HG03378 (cell line): ENCODE results near the gene ATP4B.

Experiments used
- ATAC-seq: cut with Tn5 transposase; IDR thresholded peaks from one replicate; pipeline ENCODE4 v1.9.1; 2021; ENCODE audit warnings: mild to moderate bottlenecking, moderate library complexity; ENCODE audit not compliant: unreplicated experiment

ATP4B gene

DNA sequence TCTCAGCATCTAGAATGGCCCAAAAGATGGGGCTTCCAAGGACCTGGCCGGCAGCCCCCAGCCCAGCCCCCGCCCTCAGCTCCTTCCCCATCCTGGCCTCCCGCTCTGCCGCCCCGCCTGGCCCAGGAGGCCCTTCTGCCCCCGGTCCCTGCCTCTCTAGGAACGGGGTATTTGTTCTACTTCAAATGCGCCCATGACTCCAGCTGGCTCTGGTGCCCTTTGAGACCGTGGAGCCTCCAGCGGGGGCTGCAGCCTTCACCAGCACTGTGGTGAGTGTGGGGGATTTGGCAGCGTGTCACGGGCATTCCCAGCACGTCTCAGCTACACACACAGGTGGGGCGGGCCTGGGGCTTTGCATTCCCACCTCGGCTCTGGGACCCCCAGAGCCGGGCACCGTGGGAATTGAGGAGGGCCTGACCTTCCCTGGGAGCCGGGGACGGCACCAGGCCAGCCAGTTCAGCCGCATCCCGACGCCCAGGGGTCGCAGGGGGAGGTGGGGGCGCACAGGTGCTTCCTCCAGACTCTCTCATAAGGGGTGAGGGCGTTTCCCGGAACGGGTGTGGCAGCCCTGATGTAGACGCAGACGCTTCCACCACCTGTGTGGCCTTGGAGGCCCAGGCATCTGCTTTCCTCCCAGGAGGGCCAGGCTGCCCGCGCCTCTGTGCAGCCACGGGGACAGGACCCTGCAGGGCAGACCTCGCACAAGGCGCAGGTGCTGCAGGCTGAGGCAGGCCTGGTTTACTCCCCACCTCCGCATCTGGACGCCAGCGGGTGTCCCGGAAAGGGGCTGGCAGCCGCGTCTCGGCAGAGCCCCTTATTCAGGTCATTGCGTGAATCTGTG, 947 bp downstream of the ATP4B start:
- ATAC-seq, result no peak

DNA sequence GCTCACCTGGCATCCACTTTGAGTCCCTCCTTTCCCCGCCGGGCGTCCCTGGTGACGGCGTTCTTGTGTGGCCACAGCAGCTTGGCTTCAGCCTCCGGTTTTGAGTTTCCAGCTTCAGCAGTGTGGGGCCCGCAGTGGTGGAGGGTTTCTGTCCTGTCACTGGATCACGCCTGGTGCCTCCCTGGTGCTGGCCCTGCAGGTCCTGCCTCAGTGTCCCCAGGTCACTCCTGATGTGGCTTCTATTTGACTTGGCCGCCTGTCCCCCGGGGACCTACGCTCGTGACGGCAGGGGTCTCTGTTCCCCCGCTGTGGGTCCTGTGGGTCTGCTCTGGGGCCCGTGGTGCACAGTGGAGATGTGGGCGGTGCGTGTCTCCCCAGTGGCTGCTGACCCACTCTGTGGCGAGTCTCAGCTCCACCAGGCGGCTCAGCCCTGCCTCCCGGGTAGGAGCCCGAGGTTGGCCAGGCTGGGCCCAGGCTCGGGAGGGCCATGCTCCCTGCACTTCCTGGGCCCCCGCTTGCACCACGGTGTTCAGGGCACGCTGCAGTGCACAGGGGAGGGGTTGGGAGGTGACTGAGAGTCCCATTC, 1.9 kb downstream of the ATP4B start:
- no peak for ATAC-seq

DNA sequence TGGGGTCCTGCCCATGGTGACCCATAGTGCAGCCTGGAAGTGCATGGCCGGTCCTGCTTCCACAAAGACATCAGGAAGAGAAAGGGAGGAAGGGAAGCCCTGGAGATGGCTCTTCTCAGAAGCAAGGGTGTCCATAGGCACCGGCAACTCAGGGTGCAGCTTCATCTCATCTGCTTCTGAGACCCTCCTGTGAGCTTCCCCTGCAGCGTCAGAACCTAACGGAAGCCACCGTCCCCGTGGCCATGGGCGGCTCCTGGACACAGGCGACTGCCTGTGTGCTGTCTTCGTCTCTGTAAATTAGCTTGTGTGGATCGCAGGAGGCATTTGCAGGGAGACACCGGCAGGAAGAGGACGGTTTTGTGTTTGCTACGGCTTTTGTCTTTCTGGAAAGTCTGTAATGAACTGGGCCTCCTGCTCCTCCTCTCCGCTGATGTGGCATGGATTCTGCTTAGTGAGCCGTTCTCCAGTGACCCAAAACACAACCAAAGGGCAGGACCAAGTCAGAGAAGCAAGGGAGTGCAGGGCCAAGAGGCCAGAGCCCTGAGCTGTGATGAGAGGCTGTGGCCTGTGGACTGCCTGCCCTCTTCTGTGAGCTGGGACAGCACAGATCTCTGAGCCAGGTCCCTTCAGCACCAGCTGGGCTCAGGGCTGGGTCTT, 2.5 kb downstream of the ATP4B start:
- ATAC-seq, result no peak

DNA sequence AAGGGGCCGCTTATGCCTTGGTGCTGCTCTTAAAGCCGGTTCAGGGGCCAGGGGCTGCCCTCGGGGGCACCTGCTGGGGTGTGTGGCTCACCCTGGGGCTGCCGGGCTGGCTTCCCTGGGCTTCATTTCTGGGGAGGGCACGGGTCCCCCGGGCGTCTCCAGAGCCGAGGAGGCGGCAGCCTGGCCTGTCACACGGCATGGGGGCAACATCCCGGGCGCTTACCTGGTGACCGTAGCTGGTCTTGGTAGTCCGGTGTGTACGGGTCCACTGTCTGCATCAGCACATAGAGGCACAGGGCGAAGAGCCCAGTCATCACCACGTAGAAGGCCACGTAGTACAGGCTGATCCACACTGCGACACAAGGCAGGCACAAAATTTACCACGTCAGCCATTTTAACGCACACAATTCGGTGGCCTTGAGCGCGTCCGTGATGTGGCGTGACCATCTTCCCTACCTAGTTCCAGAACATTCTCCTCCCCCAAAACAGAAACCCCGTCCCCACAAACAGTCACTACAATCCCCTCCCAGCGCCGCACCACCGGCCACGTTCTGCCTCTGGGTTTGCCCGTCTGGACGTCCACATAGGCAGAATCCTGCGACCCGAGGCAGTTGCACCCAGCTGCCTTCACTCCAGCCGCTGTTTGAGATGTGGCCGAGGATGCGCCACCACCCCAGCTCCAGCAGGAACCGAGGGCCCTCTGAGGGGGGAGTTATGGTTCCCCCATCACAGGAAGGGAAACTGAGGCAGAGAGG, 3.2 kb downstream of the ATP4B start:
- no peak for ATAC-seq

DNA sequence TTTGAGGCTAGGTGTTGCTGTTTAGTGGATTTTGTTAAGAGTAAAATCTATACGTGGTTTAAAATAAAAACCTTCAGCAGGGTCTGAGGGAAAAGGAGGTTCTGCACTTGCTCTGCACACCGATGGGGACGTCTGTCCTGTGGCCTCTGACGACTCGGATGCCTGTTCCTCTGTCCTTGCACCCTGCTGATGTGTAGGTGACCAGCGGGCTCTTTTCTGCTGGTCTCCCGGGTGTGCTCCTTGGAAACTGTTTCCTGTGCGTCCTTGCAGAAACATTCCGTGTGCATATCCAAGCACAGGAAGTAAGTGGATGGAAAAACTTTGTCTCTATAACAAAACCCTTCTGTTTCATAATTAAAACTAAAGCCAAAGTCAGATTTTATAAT, 3.8 kb downstream of the ATP4B start:
- no peak for ATAC-seq

DNA sequence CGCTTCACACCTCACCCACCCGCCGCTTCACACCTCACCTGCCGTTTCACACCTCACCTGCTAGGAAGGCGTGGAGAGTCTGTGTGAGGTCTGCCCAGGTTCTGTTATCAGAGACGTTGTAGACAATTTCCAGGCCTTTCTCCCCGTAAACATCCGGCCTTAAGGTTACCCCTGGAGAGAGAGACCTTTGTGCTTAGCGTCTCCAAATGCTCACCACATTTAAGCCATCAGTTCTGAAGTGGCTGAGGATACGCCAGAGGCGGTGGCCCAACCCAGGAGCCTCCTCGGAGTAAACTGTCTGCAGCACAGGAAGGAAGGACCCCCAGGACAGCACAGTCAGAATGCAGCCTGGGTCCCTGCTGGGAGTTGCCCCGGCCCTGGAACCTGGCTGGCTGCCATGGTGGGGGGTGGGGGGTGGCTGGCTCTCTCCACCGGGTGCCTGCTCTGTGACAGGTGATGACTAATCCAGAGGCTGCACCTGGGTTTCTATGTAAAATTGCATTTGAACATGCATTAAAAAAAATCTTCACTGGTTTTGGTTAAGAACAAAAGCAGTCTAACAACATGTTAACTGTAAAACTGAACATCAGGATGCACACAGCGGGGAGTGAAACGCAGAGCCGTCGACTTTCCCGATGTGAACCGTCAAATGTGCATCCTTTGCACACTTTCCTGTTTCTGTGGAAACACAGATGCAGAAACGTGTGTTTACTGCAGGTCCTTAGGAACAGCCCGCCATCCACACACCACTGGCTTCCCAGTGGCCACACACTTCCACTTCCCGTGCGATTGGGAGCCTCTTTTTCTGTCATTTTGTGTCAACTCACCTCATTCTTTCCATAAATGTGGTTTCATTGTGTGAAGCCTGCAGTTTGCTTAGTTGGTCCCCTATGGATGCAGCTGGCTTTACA, 4.5 kb downstream of the ATP4B start:
- no peak for ATAC-seq

DNA sequence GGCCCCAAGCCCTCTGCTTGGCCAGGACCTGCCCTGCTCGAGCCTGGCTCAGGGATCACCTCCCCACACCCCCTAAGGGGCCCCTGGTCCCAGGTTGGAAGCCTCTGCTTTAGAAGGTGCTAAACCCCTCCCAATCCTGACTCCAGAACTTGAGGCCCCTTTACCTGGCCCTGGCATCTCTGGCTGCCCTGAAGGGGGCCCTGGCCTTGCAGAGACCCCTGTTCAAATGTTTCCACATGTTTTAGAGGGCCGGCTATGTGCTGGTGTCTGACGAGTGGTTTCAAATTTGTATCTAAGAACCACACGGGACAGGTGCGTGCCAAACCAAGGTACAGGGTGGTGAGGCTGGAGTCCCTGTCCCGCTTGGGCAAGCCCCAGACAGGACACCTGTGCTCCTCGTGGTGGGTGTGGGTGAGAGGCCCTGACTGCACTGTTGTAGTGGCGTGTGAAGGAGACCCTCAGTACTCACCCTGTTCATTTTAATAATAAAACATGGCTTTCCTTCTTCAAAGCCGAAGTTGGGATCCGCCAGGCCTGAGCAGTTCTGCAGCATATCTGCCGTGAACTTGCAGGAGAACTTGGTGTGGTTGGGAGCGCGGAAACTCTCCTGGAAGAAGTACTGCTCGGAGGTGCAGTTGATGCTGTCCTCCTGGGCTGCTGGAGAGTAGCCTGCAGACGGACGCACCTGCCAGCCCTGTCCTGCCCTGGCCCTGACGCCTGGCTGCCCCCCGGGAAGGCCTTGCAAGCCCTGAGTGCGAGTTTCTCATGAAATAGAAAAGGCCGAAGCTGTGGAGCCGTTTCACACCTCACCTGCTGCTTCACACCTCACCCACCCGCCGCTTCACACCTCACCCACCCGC, 5.4 kb downstream of the ATP4B start:
- no peak for ATAC-seq

DNA sequence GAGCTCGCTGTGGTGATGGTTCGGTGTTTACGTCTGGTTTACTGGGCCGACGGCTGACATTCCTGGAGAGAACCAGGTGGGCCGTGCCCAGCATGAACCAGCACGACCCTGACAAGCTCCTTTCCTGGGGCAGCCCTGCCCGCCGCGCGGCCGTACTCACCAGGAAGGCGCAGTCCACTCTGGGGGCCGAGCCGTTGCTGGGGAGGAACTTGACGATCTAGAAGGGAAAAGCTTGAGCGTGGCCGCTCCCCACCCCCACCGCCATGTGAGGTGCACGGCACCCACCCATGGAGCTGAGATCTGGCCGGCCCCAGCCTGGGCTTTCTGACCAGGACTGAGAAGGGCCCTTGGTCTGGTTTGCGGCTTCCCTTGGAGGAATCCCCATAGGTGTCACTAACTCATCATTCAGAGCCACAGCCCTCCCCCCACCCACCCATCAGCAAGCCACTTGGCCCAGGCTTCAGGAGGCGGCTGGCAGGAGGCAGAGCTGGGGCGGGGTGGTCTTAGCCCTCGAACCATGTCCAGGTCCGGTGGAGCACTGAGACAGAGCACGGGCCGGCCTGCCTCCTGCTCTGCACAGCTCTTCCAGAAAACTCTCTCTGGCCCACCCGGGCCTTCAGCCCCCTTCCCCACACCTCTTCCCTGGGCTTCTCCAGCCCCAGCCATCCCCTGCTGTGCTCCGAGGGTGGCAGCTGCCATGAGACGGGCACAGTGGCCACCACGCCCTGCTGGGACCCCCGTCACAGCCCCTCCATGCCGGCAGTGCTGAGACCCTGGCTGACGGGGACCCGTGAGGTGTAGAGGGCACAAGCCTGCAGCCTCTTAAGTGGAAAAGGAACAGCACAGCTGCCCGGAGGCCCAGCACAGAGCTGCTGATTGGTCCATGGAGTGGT, 6.2 kb downstream of the ATP4B start:
- ATAC-seq, result no peak

DNA sequence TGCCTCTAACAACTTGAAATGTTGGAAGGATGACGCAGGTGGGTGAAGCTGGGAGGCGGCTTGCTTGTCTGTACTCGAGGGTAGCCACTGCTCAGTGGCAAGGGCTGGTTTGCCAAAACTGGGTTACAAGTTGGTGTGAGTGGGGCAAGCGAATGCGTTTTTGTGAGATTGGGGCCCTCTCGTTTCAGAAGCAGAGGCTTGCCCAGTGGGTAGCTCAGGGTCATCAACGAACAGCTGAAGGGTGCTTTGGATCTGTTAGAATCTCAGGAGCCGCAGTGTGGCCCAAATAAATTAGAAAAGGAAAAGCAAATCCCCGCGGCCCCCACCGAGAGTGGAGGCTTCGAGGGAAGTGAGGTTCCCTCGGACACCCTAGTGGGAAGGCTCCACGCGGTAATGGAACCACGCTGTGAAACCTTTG, 7.3 kb downstream of the ATP4B start:
- no peak for ATAC-seq

DNA sequence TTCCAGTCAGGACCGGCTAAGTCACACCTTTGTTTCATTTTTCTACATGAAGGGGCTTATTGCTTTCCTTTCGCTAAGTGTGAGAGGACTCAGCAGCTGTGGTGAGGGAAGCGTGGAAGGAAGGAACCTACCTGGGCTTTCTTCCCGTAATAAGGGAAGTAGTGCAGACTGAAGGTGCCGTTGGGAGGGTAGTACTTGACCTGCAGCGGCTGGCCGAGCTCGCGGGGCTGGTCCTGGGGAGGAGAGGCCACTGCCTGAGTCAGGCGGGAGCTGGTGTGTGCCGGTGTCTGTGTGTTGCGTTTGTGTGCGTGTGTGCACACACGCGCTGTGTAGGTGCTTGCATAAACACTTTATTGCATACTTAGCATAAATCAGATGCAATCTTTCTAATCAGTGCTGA, 7.7 kb downstream of the ATP4B start:
- no peak for ATAC-seq

DNA sequence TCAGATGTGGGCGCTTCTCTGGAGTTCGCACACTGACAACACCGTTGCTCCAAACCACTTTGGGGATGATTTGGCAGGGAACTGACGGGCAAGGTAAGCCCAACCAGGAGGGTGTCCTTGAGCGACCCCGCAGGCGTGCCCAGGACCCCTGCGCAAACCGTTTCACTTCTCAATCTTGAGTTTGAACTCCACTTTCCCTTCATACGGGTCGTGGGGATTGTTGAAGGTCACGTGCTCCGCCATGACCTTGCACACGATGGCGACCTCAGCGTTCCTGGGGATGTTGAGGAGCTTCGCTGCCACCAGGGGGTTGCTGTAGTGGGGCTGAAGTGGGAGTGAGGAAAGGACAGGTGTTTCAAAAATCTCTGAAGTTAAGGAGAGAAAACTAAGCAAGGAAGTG, 8.8 kb downstream of the ATP4B start:
- ATAC-seq, result no peak

DNA sequence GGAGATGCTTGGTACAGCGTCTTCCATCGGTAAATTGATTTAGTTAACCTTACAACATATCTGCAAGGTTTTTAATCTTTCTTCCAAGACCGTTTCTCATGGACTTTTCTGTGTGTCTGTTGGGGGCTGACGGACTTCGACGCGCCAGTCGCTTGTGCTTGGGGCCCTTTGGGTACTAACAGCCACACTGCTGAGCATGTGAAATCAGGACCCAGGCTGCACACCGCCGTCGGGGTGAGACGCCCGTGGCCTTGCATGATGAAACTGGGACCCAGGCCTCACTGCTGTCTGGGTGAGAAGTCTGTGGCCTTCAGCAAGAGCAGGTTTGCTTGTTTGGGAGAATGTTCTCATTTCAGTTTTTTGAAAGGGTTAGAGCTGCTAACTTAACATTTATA, 9.8 kb downstream of the ATP4B start:
- ATAC-seq, result no peak

DNA sequence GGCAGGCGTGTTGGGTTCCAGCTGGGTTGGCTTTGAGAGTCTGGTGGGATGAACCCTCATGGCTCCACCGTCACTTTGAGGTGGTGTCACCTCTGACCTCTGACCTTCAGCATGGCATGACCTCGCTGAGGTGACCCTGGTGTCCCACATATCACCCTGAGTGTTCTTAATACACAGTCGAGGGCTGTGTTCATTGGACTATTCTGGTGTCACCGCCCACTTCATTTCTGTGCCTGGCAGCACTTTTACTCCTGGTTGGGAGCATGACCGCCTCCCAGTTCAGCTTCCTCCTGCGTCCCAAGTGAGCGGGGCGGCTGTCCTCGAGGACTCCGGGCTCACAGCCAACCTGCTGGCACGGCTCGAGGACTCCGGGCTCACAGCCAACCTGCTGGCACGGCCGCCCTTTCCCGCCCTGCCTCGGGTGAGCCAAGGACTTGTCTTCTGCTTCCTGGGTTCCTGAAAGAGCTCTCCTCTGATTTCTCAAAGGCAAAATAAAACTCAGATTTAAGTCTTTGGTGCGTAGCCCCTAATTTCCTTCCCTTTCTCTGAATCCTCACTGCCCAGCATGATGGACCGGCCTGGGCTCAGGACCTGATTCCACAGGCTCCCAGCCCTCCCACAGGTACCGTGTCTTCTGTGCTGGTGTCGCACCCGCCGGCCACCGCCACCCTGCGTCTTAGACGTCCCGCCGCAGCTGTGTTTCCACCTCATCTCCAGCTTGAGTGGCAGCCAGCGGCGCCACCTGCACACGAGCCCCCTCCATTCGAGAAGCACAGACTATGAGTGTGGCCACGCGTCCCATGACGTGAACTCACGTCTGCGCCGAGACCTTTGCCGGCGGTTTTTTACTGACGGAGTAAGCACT, 10.4 kb downstream of the ATP4B start:
- ATAC-seq, result no peak

DNA sequence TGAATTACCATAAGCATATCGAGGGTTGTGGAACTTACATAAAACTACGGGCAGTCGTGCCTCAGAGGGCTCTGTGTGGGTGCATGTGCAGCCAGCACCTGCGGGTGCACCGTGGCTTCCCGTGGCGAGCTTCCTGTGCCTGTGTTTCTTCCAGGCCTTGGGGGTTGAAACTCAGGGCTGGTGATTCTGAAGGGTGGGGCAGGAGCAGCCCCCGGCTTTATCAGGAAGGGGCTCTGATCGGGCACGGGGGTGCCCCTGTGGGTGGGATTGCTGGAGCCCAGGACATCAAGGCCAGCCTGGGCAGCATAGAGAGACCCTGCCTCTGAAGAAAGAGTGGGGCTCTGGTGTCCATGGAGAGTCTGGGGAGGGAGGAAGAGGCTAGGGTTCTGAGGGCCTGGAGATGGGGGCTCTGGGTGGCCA, 11.1 kb downstream of the ATP4B start:
- no peak for ATAC-seq

DNA sequence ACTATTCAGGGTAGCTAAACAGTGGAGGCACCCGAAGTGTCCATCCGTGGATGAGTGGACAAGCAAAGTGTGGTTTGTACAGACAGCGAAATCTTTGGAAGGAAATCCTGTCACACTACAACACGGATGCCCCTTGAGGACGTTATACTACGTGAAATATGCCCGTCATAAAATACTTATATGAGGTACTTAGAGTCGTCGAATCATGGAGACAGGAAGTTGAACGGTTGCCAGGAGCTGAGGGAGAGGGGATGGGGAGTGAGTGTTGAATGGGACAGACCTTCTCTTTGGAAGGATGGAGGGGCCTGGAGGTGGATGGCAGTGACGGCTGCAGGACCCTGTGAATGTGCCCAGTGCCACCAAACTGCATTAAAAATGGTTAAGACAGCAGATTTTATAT, 11.6 kb downstream of the ATP4B start:
- ATAC-seq, result no peak

DNA sequence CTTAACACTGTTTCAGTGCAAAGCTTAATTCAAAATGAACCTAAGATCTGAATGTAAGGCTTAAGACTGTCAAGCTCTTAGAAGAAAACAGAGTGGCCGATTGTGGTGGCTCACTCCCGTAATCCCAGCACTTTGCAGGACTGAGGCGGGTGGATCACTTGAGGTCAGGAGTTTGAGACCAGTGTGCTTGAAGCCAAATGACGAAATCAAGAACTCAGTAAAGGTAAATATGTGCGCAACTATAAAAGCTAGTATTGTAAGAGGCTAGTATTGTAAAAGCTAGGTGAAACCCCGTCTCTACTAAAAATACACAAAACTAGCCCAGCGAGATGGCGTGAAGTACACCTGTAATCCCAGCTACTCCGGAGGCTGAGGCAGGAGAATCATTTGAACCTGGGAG, 12.7 kb downstream of the ATP4B start:
- no peak for ATAC-seq

DNA sequence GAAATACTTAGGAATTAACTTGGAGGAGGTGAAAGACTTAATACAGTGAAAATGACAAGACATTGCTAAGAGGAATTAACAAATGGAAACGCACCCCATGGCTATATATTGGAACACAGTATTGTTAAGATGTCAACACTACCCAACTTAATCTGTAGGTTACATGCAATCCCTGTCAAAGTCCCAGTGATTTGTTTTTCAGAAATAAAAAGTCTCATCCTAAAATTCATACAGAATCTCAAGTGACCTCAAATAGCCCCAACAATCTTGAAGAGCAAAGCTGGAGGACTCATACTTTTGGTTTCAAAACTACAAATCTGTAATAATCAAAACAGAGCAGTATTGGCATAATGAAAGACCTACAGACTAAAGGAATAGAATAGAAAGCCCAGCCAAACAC, 13.2 kb downstream of the ATP4B start:
- ATAC-seq, result no peak

DNA sequence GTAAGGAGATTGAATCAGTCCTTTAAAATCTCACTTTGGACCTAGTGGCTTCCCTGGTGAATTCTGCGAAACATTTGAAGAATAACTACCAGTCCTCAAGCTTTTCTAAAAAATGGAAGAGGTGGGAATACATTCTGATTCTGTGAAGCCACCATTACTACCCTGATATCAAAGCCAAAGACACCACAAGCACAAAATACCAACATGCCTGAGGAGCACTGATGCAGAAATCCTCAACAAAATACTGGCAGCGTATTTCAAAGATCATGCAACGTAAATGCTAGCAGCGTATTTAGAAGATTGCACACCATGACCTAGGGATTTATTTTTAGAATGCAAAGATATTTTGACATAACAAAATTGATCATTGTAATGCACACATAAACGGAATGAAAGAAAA, 14.4 kb downstream of the ATP4B start:
- ATAC-seq, result no peak
